Astrocyte (in vitro differentiated cells and primary cell): Measurements from ENCODE around the gene APOBEC4.
"Not testable (repeated sequence)": the region's sequence is repeated elsewhere in the genome, so short reads cannot be mapped to it uniquely, and the experiment has no call there.

Experiments used
- CTCF ChIP-seq: IDR thresholded peaks from 2 replicates; pipeline ENCODE4 v1.5.1; 2011; ENCODE audit warnings: low read depth, mild to moderate bottlenecking, inconsistent platforms, low read length, moderate library complexity; ENCODE audit not compliant: insufficient read depth
- EZH2 ChIP-seq: IDR thresholded peaks from 2 replicates; pipeline ENCODE4 v1.6.1; 2012; ENCODE audit warnings: mild to moderate bottlenecking, low read length, inconsistent platforms; ENCODE audit not compliant: insufficient read depth

- TF ChIP-seq CTCF, EZH2: not testable (repeated sequence)
These were observed 34.9 kb downstream of the APOBEC4 start for GRCh38 chr1:183618202-183618601.
